Esophagus squamous epithelium (tissue), 4 donors: Measurements from ENCODE around the gene NOXO1.

Source experiments
- POLR2A ChIP-seq, 4 donors: fragments of 450-650 bp; IDR thresholded peaks; one replicate each; pipeline ENCODE4 v1.6.1; 2017; ENCODE audit warnings: antibody characterized with exemption in 4 of 4, mild to moderate bottlenecking in 4 of 4, moderate library complexity in 3 of 4
- TF ChIP-seq, protein P1 (sequence below), 6 experiments: fragments of 450-650 bp in 4 of 6; fragments of 200-600 bp in 2 of 6; sonication (generic) in 2 of 6; IDR thresholded peaks; one replicate each; pipeline ENCODE4 v1.5.1; 2016 to 2019; ENCODE audit warnings: antibody characterized with exemption in 6 of 6, mild to moderate bottlenecking in 4 of 6, moderate library complexity in 4 of 6

- no peak for TF ChIP-seq POLR2A (IDR thresholded peaks at IDR 0.05)
- TF ChIP-seq, protein P1, sequence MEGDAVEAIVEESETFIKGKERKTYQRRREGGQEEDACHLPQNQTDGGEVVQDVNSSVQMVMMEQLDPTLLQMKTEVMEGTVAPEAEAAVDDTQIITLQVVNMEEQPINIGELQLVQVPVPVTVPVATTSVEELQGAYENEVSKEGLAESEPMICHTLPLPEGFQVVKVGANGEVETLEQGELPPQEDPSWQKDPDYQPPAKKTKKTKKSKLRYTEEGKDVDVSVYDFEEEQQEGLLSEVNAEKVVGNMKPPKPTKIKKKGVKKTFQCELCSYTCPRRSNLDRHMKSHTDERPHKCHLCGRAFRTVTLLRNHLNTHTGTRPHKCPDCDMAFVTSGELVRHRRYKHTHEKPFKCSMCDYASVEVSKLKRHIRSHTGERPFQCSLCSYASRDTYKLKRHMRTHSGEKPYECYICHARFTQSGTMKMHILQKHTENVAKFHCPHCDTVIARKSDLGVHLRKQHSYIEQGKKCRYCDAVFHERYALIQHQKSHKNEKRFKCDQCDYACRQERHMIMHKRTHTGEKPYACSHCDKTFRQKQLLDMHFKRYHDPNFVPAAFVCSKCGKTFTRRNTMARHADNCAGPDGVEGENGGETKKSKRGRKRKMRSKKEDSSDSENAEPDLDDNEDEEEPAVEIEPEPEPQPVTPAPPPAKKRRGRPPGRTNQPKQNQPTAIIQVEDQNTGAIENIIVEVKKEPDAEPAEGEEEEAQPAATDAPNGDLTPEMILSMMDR (IDR thresholded peaks at IDR 0.05) = no peak
These were observed 22.1 kb upstream of the NOXO1 start for GRCh38 chr16:2003231-2003826.
